Nephron (organoid): ENCODE measurements around the gene SELPLG.
"Not testable (repeated sequence)": the region's sequence is repeated elsewhere in the genome, so short reads cannot be mapped to it uniquely, and the experiment has no call there.

ENCODE experiments used
- H3K27ac Mint-ChIP-seq, 3 experiments: 2 replicates each; pipeline ENCODE4 v1.8.0; 2020; ENCODE audit warnings: mixed read lengths in 3 of 3, mild to moderate bottlenecking in 2 of 3, moderate library complexity in 1 of 3
- H3K27me3 Mint-ChIP-seq: 2 replicates; pipeline ENCODE4 v1.8.0; 2021; ENCODE audit warnings: low read depth, mild to moderate bottlenecking, moderate library complexity, mixed read lengths
- H3K36me3 Mint-ChIP-seq: 2 replicates; pipeline ENCODE4 v1.8.0; 2020; ENCODE audit warnings: low read depth, mixed read lengths
- H3K4me1 Mint-ChIP-seq: 2 replicates; pipeline ENCODE4 v1.8.0; 2020; ENCODE audit warnings: mixed read lengths
- H3K4me3 Mint-ChIP-seq, 3 experiments: 2 replicates each; pipeline ENCODE4 v1.8.0; 2020; ENCODE audit warnings: mild to moderate bottlenecking in 3 of 3, mixed read lengths in 3 of 3, moderate library complexity in 2 of 3
- H3K9me3 Mint-ChIP-seq: 2 replicates; pipeline ENCODE4 v1.8.0; 2020; ENCODE audit warnings: mixed read lengths
- CTCF ChIP-seq, 3 experiments: fragments of 200-600 bp; sonication (generic); IDR thresholded peaks; one replicate each; pipeline ENCODE4 v1.5.0; 2021; ENCODE audit warnings: antibody characterized with exemption in 3 of 3; ENCODE audit not compliant: unreplicated experiment in 3 of 3

Gene SELPLG

GRCh38 chr12:108619369-108620160 is 14.1 kb downstream of the SELPLG start:
- no peak for TF ChIP-seq CTCF (IDR thresholded peaks at IDR 0.05; ENCODE audit: unreplicated experiment in 3 of 3)
- Mint-ChIP-seq H3K4me3 (no peak overlapping the region), H3K9me3 (no peaks in the 10 kb centered on the region), H3K36me3 (peaks cover 5% of the 10 kb centered on the region), H3K27me3 (no peaks in the 10 kb centered on the region), H3K4me1 (peaks cover 16% of the 10 kb centered on the region), H3K27ac (no peak overlapping the region)

GRCh38 chr12:108618953-108619274 is 14.8 kb downstream of the SELPLG start:
- not testable (repeated sequence) for H3K27ac Mint-ChIP-seq, H3K4me3 Mint-ChIP-seq, H3K9me3 Mint-ChIP-seq, H3K27me3 Mint-ChIP-seq, H3K36me3 Mint-ChIP-seq
- H3K4me1 Mint-ChIP-seq: peaks cover 16% of the 10 kb centered on the region

GRCh38 chr12:108618079-108618952 is 15.4 kb downstream of the SELPLG start:
- peaks cover 5% of the 10 kb centered on the region for H3K36me3 Mint-ChIP-seq
- peaks cover 19% of the 10 kb centered on the region for H3K4me1 Mint-ChIP-seq
- peak; percentile 97 to 98 (median 98) for TF ChIP-seq CTCF (IDR thresholded peaks at IDR 0.05; ENCODE audit: unreplicated experiment in 3 of 3)
- peak overlapping the region in 2 of 3 experiments; percentile 47 to 52 for H3K27ac Mint-ChIP-seq
- no peak overlapping the region for H3K4me3 Mint-ChIP-seq
- no peaks in the 10 kb centered on the region for H3K9me3 Mint-ChIP-seq
- H3K27me3 Mint-ChIP-seq: no peaks in the 10 kb centered on the region

GRCh38 chr12:108616941-108617858 is 16.5 kb downstream of the SELPLG start:
- Mint-ChIP-seq H3K4me3 (no peak overlapping the region), H3K9me3 (no peaks in the 10 kb centered on the region), H3K36me3 (peaks cover 5% of the 10 kb centered on the region), H3K4me1 (peaks cover 19% of the 10 kb centered on the region), H3K27ac (no peak overlapping the region), H3K27me3 (no peaks in the 10 kb centered on the region)
- no peak for TF ChIP-seq CTCF (IDR thresholded peaks at IDR 0.05; ENCODE audit: unreplicated experiment in 3 of 3)

- TF ChIP-seq CTCF (IDR thresholded peaks at IDR 0.05; ENCODE audit: unreplicated experiment in 3 of 3): no peak
- H3K9me3 Mint-ChIP-seq: no peaks in the 10 kb centered on the region
- H3K36me3 Mint-ChIP-seq: peaks cover 5% of the 10 kb centered on the region
- no peak overlapping the region for H3K27ac Mint-ChIP-seq
- H3K27me3 Mint-ChIP-seq: no peaks in the 10 kb centered on the region
- no peak overlapping the region for H3K4me3 Mint-ChIP-seq
- peaks cover 27% of the 10 kb centered on the region for H3K4me1 Mint-ChIP-seq
Observed at GRCh38 chr12:108616359-108616758, 17.3 kb downstream of the SELPLG start.

- Mint-ChIP-seq H3K27me3 (no peaks in the 10 kb centered on the region), H3K4me1 (peaks cover 31% of the 10 kb centered on the region), H3K9me3 (no peaks in the 10 kb centered on the region), H3K4me3 (no peak overlapping the region), H3K36me3 (peaks cover 5% of the 10 kb centered on the region), H3K27ac (peak overlapping the region in 1 of 3 experiments; percentile 29)
- no peak for TF ChIP-seq CTCF (IDR thresholded peaks at IDR 0.05; ENCODE audit: unreplicated experiment in 3 of 3)
Observed at GRCh38 chr12:108615918-108616317, 17.8 kb downstream of the SELPLG start.
